ENCODE measurements around the gene B4GALT6. TPM values are rescaled to one million over a fixed set of nuclear protein-coding genes. Genes with fewer than 3 reads are reported as not detected.

B4GALT6 gene
- total RNA-seq, 1 donor from 2014 or later = 0.32 TPM

GRCh38 chr18:31716362-31716761 is 32.0 kb upstream of the B4GALT6 start:
- no peaks in the 10 kb centered on the region for H3K27me3 ChIP-seq
- no peak overlapping the region for H3K4me3 ChIP-seq
- no peaks in the 10 kb centered on the region for H3K36me3 ChIP-seq
- no peak overlapping the region for H3K27ac ChIP-seq
- intact Hi-C loops (cut with DNase I) = no loop called here
- H3K4me1 ChIP-seq = no peaks in the 10 kb centered on the region
- no peak for TF ChIP-seq CTCF (IDR thresholded peaks at IDR 0.05)
- no peaks in the 10 kb centered on the region for H3K9me3 ChIP-seq
- no peak for DNase-seq (ENCODE audit: low spot score in 2 of 2)

DNA sequence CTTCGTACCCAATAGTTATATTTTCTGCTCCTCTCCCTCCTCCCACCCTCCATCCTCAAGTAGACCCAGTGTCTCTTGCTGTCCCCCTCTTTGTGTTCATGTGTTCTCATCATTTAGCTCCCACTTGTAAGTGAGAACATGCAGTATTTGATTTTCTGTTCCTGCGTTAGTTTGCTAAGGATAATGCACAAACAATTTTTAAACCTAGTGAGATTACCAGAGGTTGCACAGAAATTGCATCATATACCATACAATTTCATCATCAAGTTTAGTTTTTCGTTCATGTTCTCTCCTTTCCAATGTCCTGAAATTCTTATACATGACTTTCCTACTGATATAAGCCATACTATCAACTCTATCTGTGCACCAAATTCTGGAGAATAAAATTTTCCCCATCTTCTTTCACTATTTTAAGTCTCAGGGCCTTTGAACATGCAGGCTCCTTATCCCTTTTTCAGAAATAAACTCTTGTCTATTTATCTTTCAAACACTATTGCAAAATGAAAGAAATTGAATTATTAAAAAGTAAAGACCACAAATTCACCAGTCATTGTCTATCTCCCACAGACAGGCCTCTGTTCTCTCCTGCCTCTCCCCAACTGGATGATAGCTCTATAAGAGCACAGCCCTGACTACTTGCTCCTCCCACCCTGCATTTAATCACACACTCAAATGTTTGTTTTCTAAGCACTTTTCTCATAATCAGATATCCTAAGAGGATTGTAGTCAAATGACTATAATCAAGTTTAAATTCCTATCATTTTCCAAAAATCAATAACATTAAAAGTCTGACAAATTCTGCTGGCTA is 27.2 kb upstream of the B4GALT6 start:
- H3K27me3 ChIP-seq = no peaks in the 10 kb centered on the region
- no peak for TF ChIP-seq CTCF (IDR thresholded peaks at IDR 0.05)
- H3K9me3 ChIP-seq = no peaks in the 10 kb centered on the region
- intact Hi-C loops (cut with DNase I) = no loop called here
- H3K4me1 ChIP-seq = no peaks in the 10 kb centered on the region
- no peak overlapping the region for H3K27ac ChIP-seq
- DNase-seq (ENCODE audit: low spot score in 2 of 2) = no peak
- H3K36me3 ChIP-seq = no peaks in the 10 kb centered on the region
- H3K4me3 ChIP-seq = no peak overlapping the region

DNA sequence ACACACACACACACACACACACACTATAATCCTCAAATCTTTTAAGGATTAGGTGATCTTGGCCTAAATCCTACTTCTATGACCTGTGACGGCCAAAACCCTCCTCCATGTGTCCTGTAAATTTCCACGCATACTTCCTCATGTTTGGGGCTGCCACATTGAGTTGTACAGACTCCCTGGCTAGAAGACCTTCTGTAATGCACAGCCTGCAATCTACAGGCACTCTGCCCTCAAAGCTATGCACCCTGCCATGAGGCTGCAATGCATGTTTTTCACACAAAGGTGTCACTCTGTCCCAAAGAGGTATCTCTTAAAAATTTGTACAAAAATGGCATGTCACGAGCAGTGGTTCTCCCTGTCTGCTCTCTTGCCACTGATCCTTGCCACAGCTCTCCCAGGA is 26.4 kb upstream of the B4GALT6 start:
- TF ChIP-seq CTCF (IDR thresholded peaks at IDR 0.05) = no peak
- intact Hi-C loops (cut with DNase I) = no loop called here
- Histone ChIP-seq H3K9me3 (no peaks in the 10 kb centered on the region), H3K27me3 (no peaks in the 10 kb centered on the region), H3K27ac (no peak overlapping the region), H3K36me3 (no peaks in the 10 kb centered on the region), H3K4me3 (no peak overlapping the region), H3K4me1 (no peaks in the 10 kb centered on the region)
- DNase-seq (ENCODE audit: low spot score in 2 of 2) = no peak

DNA sequence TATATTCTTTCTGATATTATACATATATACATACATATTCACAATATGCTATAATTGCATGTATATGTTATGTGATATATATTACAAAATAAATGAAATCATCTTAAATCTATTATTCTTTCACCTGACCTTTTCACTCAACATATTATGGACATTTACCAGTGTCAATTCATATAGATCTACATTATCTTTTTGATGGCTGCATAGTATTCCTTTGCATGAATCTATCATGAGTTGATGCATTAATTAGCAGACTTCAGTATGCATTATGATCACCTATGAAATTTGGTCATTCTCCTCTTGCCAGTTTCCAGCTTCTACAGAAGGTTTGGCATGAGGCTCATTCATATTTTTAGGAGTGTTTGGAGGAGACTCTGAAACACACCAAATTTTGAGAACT is 23.4 kb upstream of the B4GALT6 start:
- no peaks in the 10 kb centered on the region for H3K4me1 ChIP-seq
- intact Hi-C loops (cut with DNase I) = no loop called here
- no peak for DNase-seq (ENCODE audit: low spot score in 2 of 2)

GRCh38 chr18:31702449-31702848 is 18.1 kb upstream of the B4GALT6 start:
- intact Hi-C loops (cut with DNase I) = no loop called here
- no peak overlapping the region for H3K4me3 ChIP-seq
- H3K4me1 ChIP-seq = no peaks in the 10 kb centered on the region
- H3K27me3 ChIP-seq = no peaks in the 10 kb centered on the region
- no peak overlapping the region for H3K27ac ChIP-seq
- H3K9me3 ChIP-seq = no peaks in the 10 kb centered on the region
- no peaks in the 10 kb centered on the region for H3K36me3 ChIP-seq
- TF ChIP-seq CTCF (IDR thresholded peaks at IDR 0.05) = no peak
- DNase-seq (ENCODE audit: low spot score in 2 of 2) = no peak

More for the DNA sequence above, 23.4 kb upstream of the B4GALT6 start:
- no peaks in the 10 kb centered on the region for H3K27me3 ChIP-seq
- H3K9me3 ChIP-seq = no peaks in the 10 kb centered on the region
- no peaks in the 10 kb centered on the region for H3K36me3 ChIP-seq
- no peak overlapping the region for H3K4me3 ChIP-seq
- H3K27ac ChIP-seq = no peak overlapping the region
- no peak for TF ChIP-seq CTCF (IDR thresholded peaks at IDR 0.05)

Measured in ascending aorta (tissue), 2 donors.